Activated T-cell treated with anti-CD3 and anti-CD28 coated beads for 48 hours (primary cell): ENCODE measurements around the gene TPP2.
A peak's percentile ranks its signal among the peaks of the same experiment; 100 is the strongest.

Experiments used
- DNase-seq: peaks from one replicate; pipeline ENCODE4 v3.0.0-alpha.2; 2020; ENCODE audit warnings: low read depth

TPP2 gene

GRCh38 chr13:102596147-102597028 lies at the start of gene TPP2:
TPP2 (plus strand) TSS chr13:102596986; CDS start chr13:102597039, 53 bp downstream.
- DNase-seq, result peak; percentile 98

DNA sequence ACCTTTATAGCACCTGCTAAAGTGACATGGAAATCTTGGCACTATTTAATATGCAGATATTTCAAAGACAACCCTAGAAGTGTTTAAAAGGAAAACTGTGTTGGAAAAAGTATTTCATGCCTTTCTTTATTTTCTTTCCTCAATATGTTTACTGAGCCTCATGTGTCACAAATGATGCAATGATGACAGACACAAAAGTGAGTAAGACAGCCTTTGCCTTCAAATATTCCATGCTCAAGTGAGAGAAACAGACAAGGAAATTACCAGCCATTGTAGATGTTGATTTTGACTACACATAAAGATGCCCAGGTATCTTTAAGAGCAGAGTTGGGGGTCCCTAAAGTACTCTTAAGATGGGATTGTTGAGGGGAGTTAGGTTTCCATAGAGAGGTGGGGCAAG lies 48.0 kb upstream of the TPP2 start:
- no peak for DNase-seq

GRCh38 chr13:102550507-102550906 lies 46.3 kb upstream of the TPP2 start:
- no peak for DNase-seq

DNA sequence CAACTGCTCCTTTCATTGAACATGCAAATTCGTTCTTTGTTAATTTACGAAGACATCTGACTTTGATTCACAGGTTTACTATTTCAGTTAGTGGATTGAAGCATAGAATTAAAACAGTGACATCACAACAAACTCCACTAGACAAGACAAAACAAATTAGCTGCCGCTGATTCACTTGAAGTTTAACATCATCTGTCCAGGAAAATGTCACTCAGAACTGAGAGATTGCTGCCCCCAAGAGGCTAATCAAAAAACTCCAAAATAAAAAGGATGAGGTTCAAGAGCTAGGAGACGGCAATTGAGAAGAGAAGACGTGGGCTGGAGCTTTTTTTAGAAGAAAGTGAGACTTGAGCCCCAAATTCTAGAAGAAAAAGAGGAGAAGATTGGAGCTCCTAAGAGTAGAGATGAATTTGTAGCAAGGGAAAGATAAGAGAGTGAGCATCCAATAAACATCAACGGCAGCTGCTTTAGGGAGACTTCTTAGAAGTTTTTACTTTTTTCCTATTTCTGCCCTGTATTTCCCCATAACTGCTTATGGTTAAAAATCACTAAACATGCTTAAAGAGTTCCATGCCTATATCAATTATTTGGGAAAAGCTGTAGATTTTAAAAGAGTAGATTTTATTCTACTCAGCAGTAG lies 40.8 kb upstream of the TPP2 start:
- DNase-seq, result no peak

GRCh38 chr13:102556806-102557205 lies 40.0 kb upstream of the TPP2 start:
- no peak for DNase-seq

DNA sequence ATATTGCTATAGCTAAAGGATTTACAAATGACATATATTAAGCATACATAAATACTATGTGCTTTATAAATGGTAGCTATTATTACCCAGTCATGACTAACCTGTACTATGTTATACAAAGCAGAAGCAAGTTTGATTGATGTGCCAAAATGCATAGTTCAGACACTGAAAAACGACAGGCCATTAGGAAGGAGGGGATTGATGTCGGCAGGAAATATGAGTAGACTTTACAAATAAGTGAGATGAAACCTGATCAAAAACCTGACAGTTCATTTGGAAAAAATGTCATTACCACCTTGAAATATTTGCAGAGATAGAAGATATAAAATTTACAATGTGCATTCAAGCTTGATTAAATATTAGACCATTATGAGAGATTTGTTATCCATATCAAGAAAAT lies 38.8 kb upstream of the TPP2 start:
- DNase-seq, result no peak

GRCh38 chr13:102561933-102562332 lies 34.9 kb upstream of the TPP2 start:
- no peak for DNase-seq

- no peak for DNase-seq
These were observed 33.5 kb upstream of the TPP2 start for GRCh38 chr13:102563267-102563666.

DNA sequence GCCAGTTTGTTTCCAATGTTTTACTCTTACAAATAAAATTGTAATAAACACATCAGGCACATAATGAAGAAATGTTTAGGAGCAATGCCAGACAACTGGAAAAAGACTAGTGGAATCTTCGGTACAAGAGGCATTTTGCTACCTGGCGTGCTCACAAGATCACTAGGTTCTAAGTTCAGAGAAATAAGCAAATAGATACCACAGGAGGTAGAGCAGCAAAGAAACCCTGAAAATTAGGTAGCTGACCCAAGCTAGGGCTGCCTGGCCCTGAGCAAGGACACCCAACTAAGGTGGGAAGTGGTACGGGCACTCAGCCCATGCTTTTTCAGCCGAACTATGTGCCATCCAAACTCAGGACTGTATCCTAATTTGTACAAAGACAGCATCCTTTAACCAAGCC lies 32.2 kb upstream of the TPP2 start:
- no peak for DNase-seq

- DNase-seq, result no peak
These were observed 30.3 kb upstream of the TPP2 start for GRCh38 chr13:102566513-102566912.

DNA sequence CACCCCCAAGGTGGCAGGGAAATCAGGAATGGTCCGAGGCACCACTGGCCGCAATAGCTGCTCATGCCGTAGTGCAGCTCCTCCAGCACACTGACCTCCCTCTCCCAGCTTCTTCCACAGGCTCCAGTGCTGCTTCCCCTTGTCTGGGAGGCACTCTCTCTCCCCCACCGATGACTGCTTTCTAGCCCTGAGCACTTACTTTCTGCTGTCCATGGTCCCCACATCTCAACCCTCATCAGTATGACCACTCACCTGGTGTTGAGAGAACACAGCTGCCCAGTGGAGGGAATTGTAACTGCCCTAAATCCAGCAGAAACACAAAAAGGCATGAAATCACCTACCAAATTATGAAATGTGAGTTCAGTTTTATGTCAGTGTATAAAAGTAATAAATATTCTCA lies 28.9 kb upstream of the TPP2 start:
- DNase-seq, result no peak

DNA sequence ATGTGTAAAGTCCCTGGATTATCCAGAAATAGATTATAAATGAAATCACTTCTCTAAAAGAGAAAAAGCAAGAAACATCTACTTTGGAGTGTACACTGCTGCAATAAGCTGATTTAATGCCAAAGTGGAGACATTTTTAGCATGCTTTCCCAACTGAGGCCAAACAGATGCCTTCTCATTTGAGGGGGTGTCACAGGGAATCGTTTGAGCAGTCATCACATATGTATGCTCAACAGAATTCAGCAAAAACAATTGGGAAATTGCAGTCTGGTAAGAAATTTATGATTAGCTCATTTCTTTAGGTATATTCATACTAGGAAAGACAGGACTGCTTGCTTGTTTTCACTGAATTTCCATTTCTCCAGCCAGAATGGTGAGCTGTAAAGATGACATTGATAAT lies 27.3 kb upstream of the TPP2 start:
- no peak for DNase-seq

DNA sequence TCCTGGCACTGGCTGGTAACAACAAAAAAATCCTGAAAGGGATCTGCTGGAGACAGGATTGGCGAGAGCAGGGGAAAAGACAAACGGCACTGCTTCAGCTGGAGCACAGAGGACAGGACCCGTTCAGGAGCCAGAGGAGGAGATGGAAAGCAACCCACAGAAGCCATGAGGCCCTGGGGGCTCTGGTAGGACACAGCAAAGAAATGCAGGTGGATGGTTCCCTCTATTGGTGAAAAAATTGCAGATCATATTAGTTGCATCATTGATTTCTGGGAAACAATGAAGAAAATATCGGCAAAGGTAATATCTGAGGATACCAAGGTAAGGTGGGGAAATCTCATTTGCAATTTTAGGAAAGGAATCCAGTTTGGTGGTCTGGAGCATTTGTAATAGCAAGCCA lies 25.7 kb upstream of the TPP2 start:
- no peak for DNase-seq

DNA sequence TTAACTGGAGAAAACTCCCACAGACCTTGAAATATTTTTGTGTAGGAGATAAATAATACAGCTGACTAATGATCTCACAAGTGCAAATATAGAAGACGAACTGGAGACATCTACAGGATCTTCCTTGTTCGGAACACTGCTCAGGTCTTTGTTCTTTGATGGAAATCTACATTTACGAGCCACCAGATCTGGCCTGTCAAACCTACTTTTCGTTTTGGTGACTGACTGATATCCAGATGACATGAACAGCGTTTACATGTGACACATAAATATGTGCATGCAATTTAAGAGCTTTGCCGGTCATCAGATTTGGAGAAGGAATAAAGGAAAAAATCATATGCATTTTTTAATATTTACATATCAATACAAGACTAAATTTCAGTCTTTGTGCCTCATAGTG lies 24.5 kb upstream of the TPP2 start:
- DNase-seq, result no peak

GRCh38 chr13:102580552-102581169 lies 16.1 kb upstream of the TPP2 start:
- no peak for DNase-seq

- no peak for DNase-seq
These were observed 14.5 kb upstream of the TPP2 start for GRCh38 chr13:102582256-102582655.

GRCh38 chr13:102584434-102584833 lies 12.4 kb upstream of the TPP2 start:
- DNase-seq, result no peak

DNA sequence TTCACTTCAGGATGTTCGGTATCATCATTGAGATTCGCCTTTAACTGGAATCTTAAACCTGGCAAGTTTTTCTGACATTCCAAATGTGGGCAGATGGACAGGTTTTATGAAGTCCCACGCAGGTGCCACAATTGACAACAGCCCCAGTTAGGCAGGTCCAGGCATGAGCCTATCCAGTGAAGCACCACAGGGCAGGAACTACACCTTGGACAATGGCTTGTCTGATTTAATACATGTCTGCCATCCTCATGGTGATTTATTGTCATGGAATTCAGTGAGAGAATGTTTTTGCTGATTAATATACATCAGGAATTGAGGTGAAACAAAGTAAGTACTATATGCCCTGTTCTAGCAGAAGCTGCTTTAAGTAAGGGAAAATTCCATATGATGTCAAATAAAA lies 10.2 kb upstream of the TPP2 start:
- no peak for DNase-seq

DNA sequence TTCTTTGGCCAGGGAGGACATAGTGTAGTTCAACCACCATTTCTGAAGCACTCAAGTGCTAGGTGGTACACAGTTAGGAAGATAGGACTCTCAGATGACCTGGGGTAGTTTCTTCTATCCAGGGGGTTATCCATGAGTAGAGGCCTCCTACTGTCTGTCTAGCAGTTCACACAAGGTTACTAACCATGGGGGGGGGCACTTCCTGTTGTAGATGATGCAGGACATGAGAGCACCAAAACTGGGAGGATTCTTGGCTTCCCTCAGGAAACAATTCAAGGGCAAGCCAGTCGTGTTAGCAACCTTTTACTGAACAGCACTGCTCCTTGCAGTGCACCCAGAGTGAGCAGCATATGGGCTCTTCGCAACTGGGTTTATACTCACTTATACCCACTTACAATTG lies 8.9 kb upstream of the TPP2 start:
- no peak for DNase-seq

- DNase-seq, result no peak
These were observed 7.4 kb upstream of the TPP2 start for GRCh38 chr13:102589301-102589822.

- peak; percentile 72 for DNase-seq
These were observed 4.6 kb upstream of the TPP2 start for GRCh38 chr13:102591988-102592781.

GRCh38 chr13:102593466-102593865 lies 3.3 kb upstream of the TPP2 start:
- no peak for DNase-seq
